Lower leg skin (tissue), 3 donors: Measurements from ENCODE around the gene MIEN1.
"Not testable (repeated sequence)": the region's sequence is repeated elsewhere in the genome, so short reads cannot be mapped to it uniquely, and the experiment has no call there.

Experiments
- CTCF ChIP-seq, 3 donors: fragments of 450-650 bp; IDR thresholded peaks; one replicate each; pipeline ENCODE4 v1.5.1; 2016; ENCODE audit warnings: antibody characterized with exemption in 3 of 3, mild to moderate bottlenecking in 3 of 3, moderate library complexity in 2 of 3
- POLR2A ChIP-seq, 2 donors: fragments of 450-650 bp; IDR thresholded peaks; one replicate each; pipeline ENCODE4 v1.6.1; 2016 to 2017; ENCODE audit warnings: antibody characterized with exemption in 2 of 2, mild to moderate bottlenecking in 1 of 2, moderate library complexity in 1 of 2

DNA sequence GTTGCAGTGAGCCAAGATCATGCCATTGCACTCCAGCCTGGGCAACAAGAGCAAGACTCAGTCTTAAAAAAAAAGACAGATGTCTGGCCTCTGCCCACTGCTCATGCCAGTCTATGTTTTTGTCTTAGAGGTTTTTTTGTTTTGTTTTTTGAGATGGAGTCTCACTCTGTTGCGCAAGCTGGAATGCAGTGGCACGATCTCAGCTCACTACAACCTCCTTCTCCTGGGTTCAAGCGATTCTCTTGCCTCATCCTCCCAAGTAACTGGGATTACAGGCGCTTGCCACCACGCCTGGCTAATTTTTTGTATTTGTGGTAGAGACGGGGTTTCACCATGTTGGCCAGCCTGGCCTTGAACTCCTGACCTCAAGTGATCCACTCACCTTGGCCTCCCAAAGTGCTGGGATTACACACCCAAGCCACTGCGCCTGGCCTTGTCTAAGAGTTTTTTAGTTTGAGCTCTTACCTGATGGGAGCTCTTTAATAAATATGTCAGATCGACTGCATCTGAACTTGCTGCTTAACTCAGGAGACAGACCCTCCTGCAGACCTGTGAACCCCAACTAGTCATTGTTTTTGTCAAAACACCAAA lies 18.2 kb upstream of the MIEN1 start:
- not testable (repeated sequence) for TF ChIP-seq CTCF, POLR2A (IDR thresholded peaks at IDR 0.05)
